Activated naive CD4-positive, alpha-beta T cell treated with anti-CD3 and anti-CD28 coated beads, Interleukin-2, amount 50 U/mL, for 72 hours (primary cell): ENCODE data around the gene ZNRD2. TPM values are rescaled to one million over a fixed set of nuclear protein-coding genes. Genes with fewer than 3 reads are reported as not detected.

Experiments
- ATAC-seq, 2 donors: fragments of 150-1000 bp; cut with Tn5 transposase; 2 replicates each; pipeline ENCODE4 v1.10.0; 2021; ENCODE audit warnings: mild to moderate bottlenecking in 2 of 2, moderate library complexity in 2 of 2
- DNase-seq, 2 donors: peaks; one replicate each; pipeline ENCODE4 v3.0.0; 2021 to 2022; ENCODE audit warnings: low spot score in 2 of 2
- H3K27ac Mint-ChIP-seq, 2 donors: one replicate each; pipeline ENCODE4 v1.8.0; 2022; ENCODE audit warnings: mild to moderate bottlenecking in 2 of 2, mixed read lengths in 2 of 2
- H3K36me3 Mint-ChIP-seq, 2 donors: one replicate each; pipeline ENCODE4 v1.8.0; 2022; ENCODE audit warnings: mixed read lengths in 2 of 2
- H3K9me3 Mint-ChIP-seq, 2 donors: one replicate each; pipeline ENCODE4 v1.8.0; 2022; ENCODE audit warnings: mixed read lengths in 2 of 2
- total RNA-seq, 2 donors: library from RNA; stranded (reverse); gene quantifications; one replicate each; pipeline ENCODE4 v1.2.3, GENCODE V29; 2022

Gene ZNRD2
- total RNA-seq, 2 donors from 2014 or later: 35.9 to 44.3 TPM

DNA sequence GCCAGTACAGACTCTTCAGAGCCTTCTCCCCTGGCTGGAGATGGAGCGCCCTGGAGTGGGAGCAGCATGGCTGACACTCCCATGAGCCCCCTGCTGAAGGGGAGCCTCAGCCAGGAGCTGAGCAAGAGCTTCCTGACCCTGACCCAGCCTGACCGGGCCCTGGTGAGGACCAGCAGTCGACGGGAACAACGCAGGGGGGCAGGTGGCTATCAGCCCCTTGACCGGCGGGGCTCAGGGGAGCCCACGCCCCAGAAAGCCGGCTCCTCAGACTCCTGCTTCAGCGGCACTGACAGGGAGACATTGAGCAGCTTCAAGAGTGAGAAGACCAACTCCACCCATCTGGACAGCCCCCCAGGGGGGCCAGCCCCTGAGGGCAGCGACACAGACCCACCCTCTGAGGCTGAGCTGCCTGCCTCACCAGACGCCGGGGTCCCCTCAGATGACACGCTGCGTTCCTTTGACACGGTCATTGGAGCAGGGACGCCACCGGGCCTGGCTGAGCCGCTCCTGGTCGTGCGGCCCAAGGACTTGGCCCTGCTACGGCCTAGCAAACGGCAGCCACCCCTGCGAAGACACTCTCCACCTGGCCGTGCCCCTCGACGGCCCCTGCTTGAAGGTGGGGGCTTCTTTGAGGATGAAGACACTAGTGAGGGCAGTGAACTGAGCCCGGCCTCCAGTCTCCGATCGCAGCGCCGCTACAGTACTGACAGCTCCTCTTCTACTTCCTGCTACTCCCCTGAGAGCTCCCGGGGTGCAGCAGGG is 47.9 kb downstream of the ZNRD2 start:
- Mint-ChIP-seq H3K9me3 (no peaks in the 10 kb centered on the region), H3K27ac (peak overlapping the region in 1 of 2 donors; percentile 89)

DNA sequence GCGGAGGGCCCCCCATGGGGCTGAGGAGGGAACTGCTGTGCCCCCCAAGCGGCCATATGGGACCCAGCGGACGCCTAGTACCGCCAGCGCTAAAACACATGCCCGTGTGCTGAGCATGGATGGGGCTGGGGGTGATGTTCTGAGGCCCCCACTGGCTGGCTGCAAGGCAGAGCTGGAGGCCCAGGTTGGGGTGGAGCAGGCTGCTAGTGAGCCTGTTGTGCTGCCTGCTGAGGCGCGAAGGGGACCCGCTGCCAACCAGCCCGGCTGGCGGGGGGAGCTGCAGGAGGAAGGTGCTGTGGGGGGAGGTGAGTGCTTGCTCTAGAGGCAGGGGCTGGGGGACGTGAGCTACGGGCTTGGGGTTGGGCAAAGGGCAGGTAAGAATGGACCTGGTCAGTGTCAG is 48.5 kb downstream of the ZNRD2 start:
- Mint-ChIP-seq H3K9me3 (no peaks in the 10 kb centered on the region), H3K36me3 (peaks cover 17 to 19% of the 10 kb centered on the region in 2 donors), H3K27ac (peak overlapping the region in 1 of 2 donors; percentile 36)
- no peak for DNase-seq
- no peak for ATAC-seq

More for the DNA sequence above, 47.9 kb downstream of the ZNRD2 start:
- DNase-seq (no peak), ATAC-seq (no peak)
- peaks cover 17 to 23% of the 10 kb centered on the region in 2 donors for H3K36me3 Mint-ChIP-seq

GRCh38 chr11:65619281-65619928 is 49.1 kb downstream of the ZNRD2 start:
- Mint-ChIP-seq H3K27ac (no peak overlapping the region), H3K9me3 (no peaks in the 10 kb centered on the region), H3K36me3 (peaks cover 10 to 14% of the 10 kb centered on the region in 2 donors)
- ATAC-seq (no peak), DNase-seq (no peak)

GRCh38 chr11:65620666-65621065 is 50.4 kb downstream of the ZNRD2 start:
- DNase-seq: no peak
- peak overlapping the region in 1 of 2 donors; percentile 22 for H3K27ac Mint-ChIP-seq
- ATAC-seq: no peak
- peaks cover 8 to 9% of the 10 kb centered on the region in 2 donors for H3K36me3 Mint-ChIP-seq
- H3K9me3 Mint-ChIP-seq: no peaks in the 10 kb centered on the region

DNA sequence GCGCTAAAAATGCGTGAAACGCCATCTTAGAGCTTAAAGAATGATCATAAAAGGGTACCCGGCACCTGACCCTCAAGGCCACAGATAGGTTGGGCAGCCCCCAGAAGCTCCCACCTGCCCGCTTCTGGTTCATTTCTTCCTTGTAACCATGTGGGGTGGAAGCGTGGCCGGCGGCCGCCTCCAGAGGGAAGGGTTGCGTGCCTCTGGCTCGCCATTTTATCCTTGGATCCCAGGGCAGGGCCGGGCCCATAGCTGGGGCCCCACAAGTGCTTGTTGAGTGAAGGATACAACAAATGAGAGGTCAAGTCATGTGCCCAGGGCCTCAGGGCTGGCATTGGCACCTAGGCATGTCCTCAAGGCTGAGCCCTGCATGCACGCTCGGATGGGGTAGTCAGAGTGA is 51.2 kb downstream of the ZNRD2 start:
- DNase-seq (no peak), ATAC-seq (no peak)
- Mint-ChIP-seq H3K9me3 (no peaks in the 10 kb centered on the region), H3K36me3 (peaks cover 5 to 6% of the 10 kb centered on the region in 2 donors), H3K27ac (peak overlapping the region in 1 of 2 donors; percentile 22)

Other genes starting within 250 kb of the ZNRD2 start
- gene DPF2, start 236.6 kb upstream of the ZNRD2 start, total RNA-seq: 10 to 100 TPM; 75.3 to 79.4 TPM
- 1 to 10 TPM in 1 of 2 donors, under 1 TPM in 1; 0.76 to 4.0 TPM for gene TIGD3, start 215.7 kb upstream of the ZNRD2 start, total RNA-seq
- gene SLC25A45, start 187.8 kb upstream of the ZNRD2 start, total RNA-seq: 10 to 100 TPM in 1 of 2 donors, 1 to 10 TPM in 1; 9.7 to 18.5 TPM
- gene FRMD8, start 183.8 kb upstream of the ZNRD2 start, total RNA-seq: 10 to 100 TPM; 39.7 to 53.4 TPM
- gene NEAT1, start 147.7 kb upstream of the ZNRD2 start, total RNA-seq: 1,000 to 10,000 TPM in 1 of 2 donors, 100 to 1,000 TPM in 1; 836 to 2,329 TPM
- gene MALAT1, start 71.4 kb upstream of the ZNRD2 start, total RNA-seq: over 10,000 TPM in 1 of 2 donors, 1,000 to 10,000 TPM in 1; 7,127 to 16,609 TPM
- 10 to 100 TPM; 74.3 to 93.2 TPM for gene SCYL1, start 45.4 kb upstream of the ZNRD2 start, total RNA-seq
- gene LTBP3, start 12.1 kb upstream of the ZNRD2 start, total RNA-seq: 10 to 100 TPM; 66.6 to 90.4 TPM
- 10 to 100 TPM; 32.6 to 47.1 TPM for gene FAM89B, start 2.1 kb downstream of the ZNRD2 start, total RNA-seq
- gene EHBP1L1, start 5.6 kb downstream of the ZNRD2 start, total RNA-seq: 100 to 1,000 TPM; 101 to 144 TPM
- gene KCNK7, start 25.3 kb downstream of the ZNRD2 start, total RNA-seq: under 1 TPM; 0.66 to 0.74 TPM
- gene MAP3K11, start 43.7 kb downstream of the ZNRD2 start, total RNA-seq: 10 to 100 TPM; 73.6 to 76.5 TPM
- 10 to 100 TPM; 34.8 to 48.1 TPM for gene PCNX3, start 45.3 kb downstream of the ZNRD2 start, total RNA-seq
- gene SIPA1, start 67.6 kb downstream of the ZNRD2 start, total RNA-seq: 100 to 1,000 TPM; 185 to 203 TPM
- gene RELA, start 92.4 kb downstream of the ZNRD2 start, total RNA-seq: 10 to 100 TPM; 81.7 to 97.8 TPM
- 100 to 1,000 TPM in 1 of 2 donors, 10 to 100 TPM in 1; 61.4 to 106 TPM for gene KAT5, start 141.8 kb downstream of the ZNRD2 start, total RNA-seq
- 10 to 100 TPM; 40.9 to 93.0 TPM for gene RNASEH2C, start 150.3 kb downstream of the ZNRD2 start, total RNA-seq
- gene AP5B1, start 210.5 kb downstream of the ZNRD2 start, total RNA-seq: 10 to 100 TPM; 10.6 to 25.9 TPM
- gene OVOL1, start 216.6 kb downstream of the ZNRD2 start, total RNA-seq: 1 to 10 TPM in 1 of 2 donors, not detected in 1; 1.6 TPM